Right cardiac atrium (tissue), 5 donors: ENCODE results near the gene BRD7. TPM values are rescaled to one million over a fixed set of nuclear protein-coding genes. Genes with fewer than 3 reads are reported as not detected.

Source experiments
- ATAC-seq, 2 donors: fragments of 200-7000 bp; cut with Tn5 transposase; one replicate each; pipeline versions ENCODE4 v1.8.0 to v1.9.1; 2020; ENCODE audit warnings: moderate library complexity in 2 of 2, mild to moderate bottlenecking in 1 of 2
- DNase-seq, 3 donors: peaks; one replicate each; pipeline ENCODE4 v3.0.0-alpha.2; 2020
- H3K27ac ChIP-seq: one replicate; pipeline ENCODE4 v1.5.1; 2013; ENCODE audit warnings: mild to moderate bottlenecking, low read length, control low read depth, moderate library complexity
- H3K27me3 ChIP-seq: one replicate; pipeline ENCODE4 v1.6.1; 2013; ENCODE audit not compliant: control insufficient read depth, insufficient read depth
- H3K4me1 ChIP-seq: one replicate; pipeline ENCODE4 v1.6.1; 2013; ENCODE audit warnings: low read length; ENCODE audit not compliant: control insufficient read depth, insufficient read depth
- H3K4me3 ChIP-seq: one replicate; pipeline ENCODE4 v1.5.1; 2013; ENCODE audit warnings: low read length, control low read depth
- H3K9me3 ChIP-seq: one replicate; pipeline ENCODE4 v1.6.1; 2013; ENCODE audit warnings: low read length; ENCODE audit not compliant: control insufficient read depth
- WGBS: extraction: QIAGEN DNeasy Blood & Tissue Kit; methylation state at CpG from one replicate; pipeline ENCODE4 v1.1.7; 2013; 5-methylcytosine and 5-hydroxymethylcytosine counted together
- intact Hi-C, 4 donors: fragments of 100-400 bp; cut with DNase I; formaldehyde crosslinking; loops; one replicate each; pipeline versions ENCODE4 v1.11.0 to v1.14.0; 2022 to 2023
- polyA plus RNA-seq: library from polyadenylated mRNA; stranded (reverse); fragments of 200-250 nt; gene quantifications from one replicate; pipeline ENCODE4 v1.2.3, GENCODE V29; 2013
- total RNA-seq, 4 donors: library from RNA; stranded (reverse); fragmentation: NEBNext Ultra II Directional; extraction: Animal tissue kit (Norgen Biotek cat#: 25700); gene quantifications; one replicate each; pipeline ENCODE4 v1.2.1, GENCODE V29; 2021
- donor health status: healthy with polysubstance abuse.
- donor health status: DM: no; HTN: yes; CAD: no.
- donor health status: DM: no; HTN: no; CAD: no.
- donor health status: DM: no; HTN: yes; CAD: no; lungs with severe emphysema.
- donor health status: DM: yes; HTN: yes; CAD: no.

Gene BRD7
- total and polyA plus RNA-seq, 5 donors: 33.8 to 48.0 (median 43.6) TPM

GRCh38 chr16:50388496-50388895 lies 19.7 kb upstream of the BRD7 start:
- Histone ChIP-seq H3K9me3 (no peaks in the 10 kb centered on the region), H3K27me3 (no peaks in the 10 kb centered on the region), H3K27ac (no peak overlapping the region), H3K4me1 (no peaks in the 10 kb centered on the region), H3K4me3 (no peak overlapping the region)
- intact Hi-C loops: no loop called here
- ATAC-seq (no peak), DNase-seq (no peak)
- WGBS: 75% methylated on average over 1 of the region's 1 CpG

DNA sequence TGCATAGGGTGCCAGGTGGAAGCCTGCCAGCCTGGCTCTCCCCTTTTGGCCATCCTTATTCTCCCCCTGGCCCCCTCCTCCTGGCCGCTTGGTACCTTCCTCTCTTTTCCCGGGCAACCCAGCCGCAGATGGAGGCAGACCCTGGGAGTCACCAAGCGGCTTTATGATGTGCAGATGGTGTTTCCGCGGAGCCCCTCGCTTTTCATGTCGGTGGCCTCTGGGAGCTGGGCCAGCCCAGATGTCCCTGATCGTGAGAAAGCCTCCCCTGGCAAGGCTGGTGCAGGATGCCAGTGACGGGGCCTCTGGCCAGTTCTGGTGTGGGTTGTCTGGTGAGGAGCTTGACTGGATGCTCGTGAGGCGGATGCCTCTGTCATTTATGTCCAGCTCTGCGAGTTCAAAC lies 18.0 kb upstream of the BRD7 start:
- intact Hi-C loops: no loop called here
- no peaks in the 10 kb centered on the region for H3K9me3 ChIP-seq
- no peak overlapping the region for H3K27ac ChIP-seq
- no peaks in the 10 kb centered on the region for H3K4me1 ChIP-seq
- 82% methylated on average over 13 of the region's 13 CpGs for WGBS
- ATAC-seq (no peak), DNase-seq (no peak)
- no peaks in the 10 kb centered on the region for H3K27me3 ChIP-seq
- H3K4me3 ChIP-seq: no peak overlapping the region

DNA sequence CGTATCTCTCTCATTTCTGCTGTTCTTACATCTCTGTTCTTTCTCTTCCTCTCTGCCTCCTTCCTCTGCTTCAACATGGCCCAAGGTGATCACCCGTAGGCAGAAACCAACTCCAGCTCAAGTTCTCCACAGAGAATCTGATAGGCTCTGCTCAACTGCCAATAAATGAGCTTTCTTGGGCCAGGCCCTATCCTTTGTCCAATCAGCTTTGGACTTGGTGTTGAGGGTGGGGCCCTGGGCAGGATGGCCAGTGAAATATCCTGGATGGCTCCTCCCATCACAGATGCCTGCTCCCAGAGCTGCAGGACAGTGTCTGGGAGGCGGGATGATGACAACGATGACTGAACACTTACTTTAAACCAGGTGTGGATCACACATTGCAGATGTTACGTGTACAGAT lies 17.4 kb upstream of the BRD7 start:
- ATAC-seq: no peak
- no peaks in the 10 kb centered on the region for H3K27me3 ChIP-seq
- intact Hi-C loops: no loop called here
- H3K9me3 ChIP-seq: no peaks in the 10 kb centered on the region
- H3K4me3 ChIP-seq: no peak overlapping the region
- H3K27ac ChIP-seq: no peak overlapping the region
- 85% methylated on average over 5 of the region's 5 CpGs for WGBS
- no peak for DNase-seq
- H3K4me1 ChIP-seq: no peaks in the 10 kb centered on the region

GRCh38 chr16:50384500-50385135 lies 15.8 kb upstream of the BRD7 start:
- ATAC-seq (no peak), DNase-seq (no peak)
- 75% methylated on average over 7 of the region's 7 CpGs for WGBS
- Histone ChIP-seq H3K4me1 (no peaks in the 10 kb centered on the region), H3K4me3 (no peak overlapping the region), H3K27ac (no peak overlapping the region), H3K9me3 (no peaks in the 10 kb centered on the region), H3K27me3 (no peaks in the 10 kb centered on the region)
- intact Hi-C loops: no loop called here

- Histone ChIP-seq H3K27me3 (no peaks in the 10 kb centered on the region), H3K9me3 (no peaks in the 10 kb centered on the region), H3K27ac (no peak overlapping the region), H3K4me1 (no peaks in the 10 kb centered on the region), H3K4me3 (no peak overlapping the region)
- DNase-seq (no peak), ATAC-seq (no peak)
- intact Hi-C loops: no loop called here
- 73% methylated on average over 8 of the region's 8 CpGs for WGBS
Measured at GRCh38 chr16:50381679-50382440, 13.1 kb upstream of the BRD7 start.

GRCh38 chr16:50378417-50378816 lies 9.6 kb upstream of the BRD7 start:
- intact Hi-C loops: loop anchor here in 1 of 4 donors (10.0 kb wide), 1 partner anchor 246 kb away; no protein-coding TSS in a partner anchor
- Histone ChIP-seq H3K27me3 (no peaks in the 10 kb centered on the region), H3K9me3 (no peaks in the 10 kb centered on the region), H3K4me1 (peaks cover 3% of the 10 kb centered on the region), H3K27ac (no peak overlapping the region), H3K4me3 (no peak overlapping the region)
- no peak for ATAC-seq
- DNase-seq: no peak

DNA sequence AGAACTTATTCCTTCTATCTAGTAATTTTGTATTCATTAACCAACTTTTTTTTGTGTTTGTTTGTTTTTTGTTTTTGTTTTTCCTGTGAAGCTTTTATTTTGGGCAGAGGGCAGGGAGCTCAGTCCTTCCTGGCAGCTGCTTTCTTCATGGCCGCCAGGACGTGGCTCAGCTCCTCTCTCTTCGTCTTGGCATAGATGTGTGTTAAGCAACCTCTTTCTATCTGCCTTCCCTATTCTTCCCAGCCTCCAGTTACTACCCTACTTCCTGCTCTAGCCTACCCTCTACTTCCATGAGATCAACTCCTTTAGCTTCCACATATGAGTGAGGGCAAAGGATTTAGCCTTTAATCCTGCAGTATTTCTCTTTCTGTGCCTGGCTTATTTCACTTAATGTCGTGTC lies 8.2 kb upstream of the BRD7 start:
- H3K4me1 ChIP-seq: peaks cover 3% of the 10 kb centered on the region
- no peak overlapping the region for H3K4me3 ChIP-seq
- no peaks in the 10 kb centered on the region for H3K9me3 ChIP-seq
- DNase-seq (no peak), ATAC-seq (no peak)
- H3K27ac ChIP-seq: no peak overlapping the region
- intact Hi-C loops: loop anchor here in 1 of 4 donors (10.0 kb wide), 1 partner anchor 248 kb away; no protein-coding TSS in a partner anchor
- 51% methylated on average over 4 of the region's 4 CpGs for WGBS
- H3K27me3 ChIP-seq: no peaks in the 10 kb centered on the region

DNA sequence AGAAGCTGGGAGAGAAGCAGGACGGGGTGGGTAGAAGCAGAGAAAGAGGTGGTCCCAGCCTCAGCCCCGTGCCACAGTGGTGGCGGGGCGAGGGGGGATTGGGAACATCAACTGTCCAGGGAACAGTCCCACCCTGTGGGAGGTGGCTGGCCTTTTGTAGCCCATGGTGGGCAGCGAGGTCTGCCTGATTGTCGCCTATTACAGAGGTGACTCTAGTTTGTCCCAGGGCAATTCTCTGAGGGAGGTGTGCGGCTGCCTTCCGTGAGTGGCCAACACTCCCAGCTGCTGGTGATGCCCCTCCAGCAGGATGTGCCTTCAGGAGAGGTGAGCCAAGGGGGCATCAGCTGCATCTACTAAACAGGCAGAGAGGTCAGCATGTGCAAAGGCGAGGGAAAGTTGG lies 5.0 kb upstream of the BRD7 start:
- Histone ChIP-seq H3K27ac (no peak overlapping the region), H3K27me3 (no peaks in the 10 kb centered on the region), H3K4me3 (no peak overlapping the region), H3K4me1 (peaks cover 3% of the 10 kb centered on the region), H3K9me3 (no peaks in the 10 kb centered on the region)
- 92% methylated on average over 9 of the region's 9 CpGs for WGBS
- ATAC-seq: no peak
- no peak for DNase-seq
- intact Hi-C loops: loop anchor here in 3 of 4 donors (5.0 to 10.0 kb wide), 3 partner anchors 251 to 294 kb away; no protein-coding TSS in a partner anchor

DNA sequence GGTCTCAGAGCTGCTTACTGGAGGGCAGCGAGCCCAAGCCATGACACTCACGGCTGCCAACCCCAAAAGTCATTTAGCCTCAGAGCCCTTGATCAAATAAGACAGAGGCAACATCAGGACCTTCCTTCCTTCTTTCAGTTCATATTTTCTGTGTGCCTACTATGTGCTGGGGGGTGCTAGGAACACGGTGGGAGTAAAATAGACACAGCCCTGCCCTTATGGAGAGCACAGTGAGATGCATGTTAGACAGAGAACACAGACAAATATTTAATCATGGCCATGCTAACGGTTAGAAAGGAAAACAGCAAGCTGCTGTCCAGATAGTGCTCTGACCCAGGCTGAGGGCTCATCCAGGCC lies 4.5 kb upstream of the BRD7 start:
- no peak for DNase-seq

DNA sequence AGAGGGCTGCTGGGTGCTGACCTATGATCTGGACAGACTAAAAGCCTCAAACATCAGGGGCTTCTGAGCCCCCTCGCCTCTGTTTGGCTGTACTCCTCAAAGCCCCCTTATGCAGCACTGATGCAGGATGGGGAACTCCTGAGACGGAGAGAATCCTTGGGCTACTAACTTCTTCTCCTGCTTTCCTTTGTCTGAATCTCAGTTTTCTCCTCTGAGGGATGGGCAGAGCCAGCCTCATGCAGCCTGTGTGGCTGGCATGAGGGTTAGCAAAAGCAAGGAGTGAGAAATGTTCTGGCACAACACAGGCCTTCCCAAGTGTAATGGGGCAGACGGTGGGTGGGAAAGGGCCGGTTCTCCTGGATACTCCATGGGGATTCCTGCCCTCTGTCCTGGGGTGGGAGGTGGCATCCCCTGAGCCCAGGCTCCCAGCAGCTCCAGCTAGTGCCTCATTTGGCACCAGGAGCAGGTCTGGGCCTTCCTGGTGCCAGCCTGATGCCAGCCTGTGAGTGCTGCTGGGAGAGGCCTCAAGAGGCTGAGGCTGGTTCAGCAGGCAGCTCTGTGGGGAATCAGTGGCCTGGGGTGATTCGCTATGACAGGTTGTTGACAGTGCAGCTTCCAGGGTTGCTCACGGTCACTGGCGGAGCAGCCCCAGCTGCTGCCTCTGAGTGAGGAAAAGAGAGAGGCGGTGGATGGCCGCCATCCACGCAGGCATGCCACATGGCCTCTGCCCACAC lies 4.0 kb upstream of the BRD7 start:
- ATAC-seq: peak; percentile 47 to 71
- intact Hi-C loops: loop anchor here in 3 of 4 donors (5.0 to 10.0 kb wide), 3 partner anchors 252 to 295 kb away; no protein-coding TSS in a partner anchor
- Histone ChIP-seq H3K4me3 (no peak overlapping the region), H3K27ac (no peak overlapping the region), H3K27me3 (no peaks in the 10 kb centered on the region), H3K9me3 (no peaks in the 10 kb centered on the region), H3K4me1 (peaks cover 3% of the 10 kb centered on the region)
- WGBS: 59% methylated on average over 10 of the region's 10 CpGs
- DNase-seq: peak in 2 of 3 donors; percentile 73 to 79

More for the DNA sequence above, 4.5 kb upstream of the BRD7 start:
- intact Hi-C loops: loop anchor here in 3 of 4 donors (5.0 to 10.0 kb wide), 3 partner anchors 251 to 294 kb away; no protein-coding TSS in a partner anchor
- Histone ChIP-seq H3K27ac (no peak overlapping the region), H3K27me3 (no peaks in the 10 kb centered on the region), H3K4me3 (no peak overlapping the region), H3K9me3 (no peaks in the 10 kb centered on the region), H3K4me1 (peaks cover 3% of the 10 kb centered on the region)
- WGBS: 49% methylated on average over 4 of the region's 4 CpGs
- no peak for ATAC-seq
